ENCODE results near the gene SCN3B.

Gene SCN3B

GRCh38 chr11:123653827-123654565 lies 428 bp downstream of the SCN3B start:
- no peak for DNase-seq

- no peak for DNase-seq
Measured at GRCh38 chr11:123653483-123653826, 969 bp downstream of the SCN3B start.

GRCh38 chr11:123652599-123652998 lies 1.8 kb downstream of the SCN3B start:
- no peak for DNase-seq

GRCh38 chr11:123650901-123651300 lies 3.5 kb downstream of the SCN3B start:
- no peak for DNase-seq

- no peak for DNase-seq
Measured at GRCh38 chr11:123645286-123645975, 9.0 kb downstream of the SCN3B start.

GRCh38 chr11:123642435-123642834 lies 12.0 kb downstream of the SCN3B start:
- DNase-seq, result no peak

- DNase-seq, result no peak
Measured at GRCh38 chr11:123641495-123641840, 13.0 kb downstream of the SCN3B start.

GRCh38 chr11:123640677-123641494 lies 13.5 kb downstream of the SCN3B start:
- DNase-seq, result peak; percentile 27

GRCh38 chr11:123640029-123640428 lies 14.4 kb downstream of the SCN3B start:
- no peak for DNase-seq

GRCh38 chr11:123630126-123630608 lies 24.3 kb downstream of the SCN3B start:
- no peak for DNase-seq

- DNase-seq, result no peak
Measured at GRCh38 chr11:123628936-123629683, 25.3 kb downstream of the SCN3B start.

- no peak for DNase-seq
Measured at GRCh38 chr11:123624974-123625373, 29.4 kb downstream of the SCN3B start.

GRCh38 chr11:123622576-123622975 lies 31.8 kb downstream of the SCN3B start:
- DNase-seq, result no peak

- no peak for DNase-seq
Measured at GRCh38 chr11:123616505-123617198, 37.8 kb downstream of the SCN3B start.

GRCh38 chr11:123611698-123612097 lies 42.7 kb downstream of the SCN3B start:
- no peak for DNase-seq

- DNase-seq, result no peak
Measured at GRCh38 chr11:123608945-123609344, 45.5 kb downstream of the SCN3B start.

GRCh38 chr11:123608371-123608770 lies 46.1 kb downstream of the SCN3B start:
- no peak for DNase-seq

GRCh38 chr11:123607781-123608180 lies 46.6 kb downstream of the SCN3B start:
- DNase-seq, result no peak

GRCh38 chr11:123603666-123604065 lies 50.8 kb downstream of the SCN3B start:
- DNase-seq, result no peak

- no peak for DNase-seq
Measured at GRCh38 chr11:123601743-123602142, 52.7 kb downstream of the SCN3B start.

GRCh38 chr11:123601136-123601535 lies 53.3 kb downstream of the SCN3B start:
- DNase-seq, result no peak

- DNase-seq, result no peak
Measured at GRCh38 chr11:123597859-123598258, 56.6 kb downstream of the SCN3B start.
